Mesenchymal stem cell (in vitro differentiated cells and primary cell): ENCODE results near the gene MED13L.
"Not testable (repeated sequence)": the region's sequence is repeated elsewhere in the genome, so short reads cannot be mapped to it uniquely, and the experiment has no call there.

ENCODE experiments used
- DNase-seq: peaks from one replicate; pipeline ENCODE4 v3.0.0-alpha.2; 2013
- H2AFZ ChIP-seq: one replicate; pipeline ENCODE4 v1.6.1; 2013; ENCODE audit warnings: low read depth, mild to moderate bottlenecking, control low read depth, inconsistent platforms, low read length, moderate library complexity
- H2AK5ac ChIP-seq: 2 replicates; pipeline ENCODE4 v1.6.1; 2013; ENCODE audit warnings: low read length, moderate library complexity, mild to moderate bottlenecking, inconsistent platforms; ENCODE audit not compliant: severe bottlenecking
- H2BK120ac ChIP-seq: one replicate; pipeline ENCODE4 v1.6.1; 2013; ENCODE audit warnings: low read depth, mild to moderate bottlenecking, inconsistent platforms, low read length, moderate library complexity
- H2BK12ac ChIP-seq, 2 experiments: one replicate each; pipeline ENCODE4 v1.6.1; 2013; ENCODE audit warnings: inconsistent platforms in 2 of 2, low read length in 2 of 2, mild to moderate bottlenecking in 2 of 2, moderate library complexity in 2 of 2, control low read depth in 1 of 2
- H2BK15ac ChIP-seq: one replicate; pipeline ENCODE4 v1.6.1; 2013; ENCODE audit warnings: mild to moderate bottlenecking, low read depth, inconsistent platforms; ENCODE audit not compliant: poor library complexity, severe bottlenecking
- H2BK5ac ChIP-seq: 2 replicates; pipeline ENCODE4 v1.6.1; 2013; ENCODE audit warnings: low read depth, mild to moderate bottlenecking, low read length, control low read depth, inconsistent platforms; ENCODE audit not compliant: poor library complexity, severe bottlenecking
- H3K14ac ChIP-seq, 2 experiments: one replicate each; pipeline ENCODE4 v1.6.1; 2013; ENCODE audit warnings: inconsistent platforms in 2 of 2, low read length in 2 of 2, control low read depth in 1 of 2, mild to moderate bottlenecking in 1 of 2, moderate library complexity in 1 of 2
- H3K18ac ChIP-seq, 2 experiments: one replicate each; pipeline ENCODE4 v1.6.1; 2013; ENCODE audit warnings: inconsistent platforms in 2 of 2, low read length in 2 of 2, control low read depth in 1 of 2, low read depth in 1 of 2, mild to moderate bottlenecking in 1 of 2
- H3K23ac ChIP-seq, 2 experiments: one replicate each; pipeline ENCODE4 v1.6.1; 2013; ENCODE audit warnings: inconsistent platforms in 2 of 2, low read length in 2 of 2, mild to moderate bottlenecking in 2 of 2, moderate library complexity in 2 of 2, control low read depth in 1 of 2
- H3K27ac ChIP-seq: 2 replicates; pipeline ENCODE4 v1.5.1; 2013; ENCODE audit warnings: mild to moderate bottlenecking, moderate library complexity, low read length, control low read depth, inconsistent platforms; ENCODE audit not compliant: poor library complexity, severe bottlenecking
- H3K27me3 ChIP-seq, 2 experiments: 2 replicates each; pipeline versions ENCODE4 v1.6.1 to v1.7.0; 2013; ENCODE audit warnings: low read length in 2 of 2, mild to moderate bottlenecking in 2 of 2, moderate library complexity in 2 of 2, control low read depth in 1 of 2, inconsistent platforms in 1 of 2; ENCODE audit not compliant: control insufficient read depth in 1 of 2, insufficient read depth in 1 of 2
- H3K36me3 ChIP-seq, 2 experiments: 2 replicates each; pipeline versions ENCODE4 v1.6.1 to v1.7.0; 2013; ENCODE audit warnings: low read length in 2 of 2, control low read depth in 1 of 2, inconsistent platforms in 1 of 2, low read depth in 1 of 2, mild to moderate bottlenecking in 1 of 2; ENCODE audit not compliant: insufficient read depth in 2 of 2, control insufficient read depth in 1 of 2
- H3K4ac ChIP-seq, 2 experiments: one replicate each; pipeline ENCODE4 v1.6.1; 2013; ENCODE audit warnings: inconsistent platforms in 2 of 2, low read length in 2 of 2, mild to moderate bottlenecking in 2 of 2, moderate library complexity in 2 of 2, control low read depth in 1 of 2, low read depth in 1 of 2
- H3K4me1 ChIP-seq: 2 replicates; pipeline ENCODE4 v1.6.1; 2013; ENCODE audit warnings: low read depth, low read length, control low read depth; ENCODE audit not compliant: control insufficient read depth, insufficient read depth
- H3K4me2 ChIP-seq: 2 replicates; pipeline ENCODE4 v1.6.1; 2013; ENCODE audit warnings: low read length, mild to moderate bottlenecking, inconsistent platforms; ENCODE audit not compliant: poor library complexity, severe bottlenecking
- H3K4me3 ChIP-seq, 2 experiments: 2 replicates each; pipeline versions ENCODE4 v1.5.1 to v1.7.0; 2013; ENCODE audit warnings: low read length in 2 of 2, mild to moderate bottlenecking in 2 of 2, control low read depth in 1 of 2, low read depth in 1 of 2; ENCODE audit not compliant: insufficient read depth in 1 of 2
- H3K79me1 ChIP-seq: replicated peaks from 2 replicates; pipeline ENCODE4 v1.6.1; 2013; ENCODE audit warnings: mild to moderate bottlenecking, control low read depth, low read length, inconsistent platforms; ENCODE audit not compliant: poor library complexity, severe bottlenecking
- H3K9ac ChIP-seq: 2 replicates; pipeline ENCODE4 v1.7.0; 2013; ENCODE audit warnings: mild to moderate bottlenecking, low read length, moderate library complexity
- H3K9me3 ChIP-seq: 2 replicates; pipeline ENCODE4 v1.7.0; 2013; ENCODE audit warnings: mild to moderate bottlenecking, low read length; ENCODE audit not compliant: control insufficient read depth
- H4K8ac ChIP-seq: one replicate; pipeline ENCODE4 v1.6.1; 2013; ENCODE audit warnings: inconsistent platforms, mild to moderate bottlenecking, low read length, moderate library complexity
- H4K91ac ChIP-seq: one replicate; pipeline ENCODE4 v1.6.1; 2013; ENCODE audit warnings: mild to moderate bottlenecking, low read length, inconsistent platforms
- WGBS: methylation state at CpG from one replicate; pipeline ENCODE4 v1.1.7; 2013; ENCODE audit warnings: mixed read lengths; 5-methylcytosine and 5-hydroxymethylcytosine counted together

Gene MED13L

GRCh38 chr12:116039081-116039480, 238.4 kb downstream of the MED13L start:
- H3K4ac ChIP-seq: no peak overlapping the region
- H3K36me3 ChIP-seq: no peaks in the 10 kb centered on the region
- H3K4me1 ChIP-seq: peaks cover 2% of the 10 kb centered on the region
- DNase-seq: no peak
- no peak overlapping the region for H3K18ac ChIP-seq
- H3K14ac ChIP-seq: no peak overlapping the region
- peaks cover 33% of the 10 kb centered on the region for H3K79me1 ChIP-seq
- H2AK5ac ChIP-seq: no peak overlapping the region
- H3K23ac ChIP-seq: no peak overlapping the region
- H4K8ac ChIP-seq: no peak overlapping the region
- H2BK15ac ChIP-seq: no peak overlapping the region
- no peaks in the 10 kb centered on the region for H3K9me3 ChIP-seq
- no peak overlapping the region for H2BK12ac ChIP-seq
- H3K9ac ChIP-seq: no peak overlapping the region
- no peak overlapping the region for H3K4me2 ChIP-seq
- no peaks in the 10 kb centered on the region for H3K27me3 ChIP-seq
- no peak overlapping the region for H2BK5ac ChIP-seq
- H4K91ac ChIP-seq: no peak overlapping the region
- WGBS: 100% methylated on average over 2 of the region's 2 CpGs
- no peak overlapping the region for H3K4me3 ChIP-seq
- H2BK120ac ChIP-seq: no peak overlapping the region
- H2AFZ ChIP-seq: no peak overlapping the region
- no peak overlapping the region for H3K27ac ChIP-seq

GRCh38 chr12:116037941-116038837, 239.3 kb downstream of the MED13L start:
- Histone ChIP-seq H2BK120ac (no peak overlapping the region), H2BK15ac (no peak overlapping the region), H4K8ac (no peak overlapping the region), H3K9me3 (no peaks in the 10 kb centered on the region), H2BK5ac (no peak overlapping the region), H3K9ac (no peak overlapping the region), H3K18ac (no peak overlapping the region), H3K27ac (no peak overlapping the region), H3K27me3 (no peaks in the 10 kb centered on the region), H3K36me3 (no peaks in the 10 kb centered on the region), H3K4me1 (peaks cover 2% of the 10 kb centered on the region), H2BK12ac (no peak overlapping the region), H3K79me1 (peaks cover 33% of the 10 kb centered on the region), H3K14ac (no peak overlapping the region), H4K91ac (no peak overlapping the region), H2AFZ (no peak overlapping the region), H3K23ac (no peak overlapping the region), H2AK5ac (no peak overlapping the region), H3K4ac (no peak overlapping the region), H3K4me2 (no peak overlapping the region), H3K4me3 (no peak overlapping the region)
- peak; percentile 46 for DNase-seq
- WGBS: 80% methylated on average over 4 of the region's 6 CpGs

GRCh38 chr12:116033765-116034164, 243.7 kb downstream of the MED13L start:
- H3K23ac ChIP-seq: no peak overlapping the region
- H3K18ac ChIP-seq: no peak overlapping the region
- H3K9ac ChIP-seq: no peak overlapping the region
- H2BK120ac ChIP-seq: no peak overlapping the region
- H2BK15ac ChIP-seq: no peak overlapping the region
- H3K4me1 ChIP-seq: peaks cover 2% of the 10 kb centered on the region
- H2BK5ac ChIP-seq: no peak overlapping the region
- H3K27me3 ChIP-seq: no peaks in the 10 kb centered on the region
- H3K4ac ChIP-seq: no peak overlapping the region
- H3K4me3 ChIP-seq: no peak overlapping the region
- DNase-seq: no peak
- no peak overlapping the region for H4K91ac ChIP-seq
- no peak overlapping the region for H2AFZ ChIP-seq
- no peak overlapping the region for H3K4me2 ChIP-seq
- no peak overlapping the region for H2BK12ac ChIP-seq
- H3K36me3 ChIP-seq: no peaks in the 10 kb centered on the region
- no peaks in the 10 kb centered on the region for H3K9me3 ChIP-seq
- no peak overlapping the region for H2AK5ac ChIP-seq
- H3K27ac ChIP-seq: no peak overlapping the region
- 95% methylated on average over 3 of the region's 3 CpGs for WGBS
- H3K79me1 ChIP-seq: peaks cover 15% of the 10 kb centered on the region
- no peak overlapping the region for H3K14ac ChIP-seq
- H4K8ac ChIP-seq: no peak overlapping the region

- H2AFZ ChIP-seq, H3K23ac ChIP-seq, H4K91ac ChIP-seq, H2BK12ac ChIP-seq, H3K36me3 ChIP-seq, H3K4me1 ChIP-seq, H3K4me2 ChIP-seq, H3K27me3 ChIP-seq, H3K4ac ChIP-seq, H3K4me3 ChIP-seq, H2BK5ac ChIP-seq, H2BK120ac ChIP-seq, H4K8ac ChIP-seq, H3K14ac ChIP-seq, H2AK5ac ChIP-seq, H2BK15ac ChIP-seq, H3K27ac ChIP-seq, H3K9me3 ChIP-seq, DNase-seq, H3K18ac ChIP-seq, H3K9ac ChIP-seq: not testable (repeated sequence)
- WGBS: 100% methylated on average over 4 of the region's 4 CpGs
- H3K79me1 ChIP-seq: peaks cover 12% of the 10 kb centered on the region
Observed at GRCh38 chr12:116031624-116032023, 245.9 kb downstream of the MED13L start.
